Measurements from ENCODE around the gene CLIC4. TPM values are rescaled to one million over a fixed set of nuclear protein-coding genes. Genes with fewer than 3 reads are reported as not detected.
A peak's percentile ranks its signal among the peaks of the same experiment; 100 is the strongest.

Gene CLIC4
- total and polyA plus RNA-seq, 9 of the 15 experiments (the other 6 are each of a cell fraction or from before 2014, with no cell fraction given): 16.0 to 67.5 (median 38.4) TPM

- WGBS (ENCODE audit: insufficient coverage, low coverage, missing lambda C conversion rate): 57% methylated on average over 3 of the region's 3 CpGs
- Histone ChIP-seq H4K20me1 (replicated peaks; ENCODE audit: control insufficient read depth, insufficient read depth, low read length) (peaks cover 13% of the 10 kb centered on the region; the same call in 1 of the 2 replicates), H3K4me2 (ENCODE audit: insufficient read depth, low read length) (no peak overlapping the region), H3K9ac (ENCODE audit: insufficient read depth in 1 of 2, low read depth in 2 of 2, low read length in 2 of 2) (no peak overlapping the region), H3K9me3 (replicated peaks; ENCODE audit: control insufficient read depth, insufficient read depth, low read depth, low read length) (no peaks in the 10 kb centered on the region), H3K27me3 (ENCODE audit: control insufficient read depth in 2 of 2, insufficient read depth in 2 of 2, low read length in 2 of 2) (no peaks in the 10 kb centered on the region), H3K4me1 (replicated peaks in 1 of 2; ENCODE audit: control insufficient read depth in 2 of 2, insufficient read depth in 2 of 2, low read length in 2 of 2) (peaks cover 3 to 10% of the 10 kb centered on the region in 2 experiments; a peak in 4 of 5 replicates), H3K79me2 (ENCODE audit: control insufficient read depth, insufficient read depth, low read length) (peaks cover 76% of the 10 kb centered on the region), H3K9me1 (ENCODE audit: control insufficient read depth, insufficient read depth, low read length) (no peaks in the 10 kb centered on the region), H3K27ac (ENCODE audit: extremely low read depth, low read depth, low read length) (no peak overlapping the region), H3K36me3 (ENCODE audit: control insufficient read depth, insufficient read depth, low read length) (peaks cover 3% of the 10 kb centered on the region; the same call in 2 of the 3 replicates), H3K4me3 (no peak overlapping the region), H2AFZ (ENCODE audit: low read depth, low read length) (no peak overlapping the region)
- DNase-seq (ENCODE audit: extremely low read depth in 1 of 4, low spot score in 3 of 4) (peak in 1 of 4 experiments; percentile 14), ATAC-seq (no peak; the same call in 2 of the 3 replicates), FAIRE-seq (no peak)
- in situ Hi-C loops (cut with MboI) (no loop called here), intact Hi-C loops (cut with micrococcal nuclease) (no loop called here)
- BruUV-seq (replicated peaks): no TSS peak
- ChIA-PET CTCF (ENCODE audit: low intra/inter-chr PET ratio) (no interaction called here), POLR2A (interaction anchor here (0.6 to 6.8 kb wide), 2 partner anchors 13 to 222 kb away, joined by 3 to 75 read pairs; no protein-coding TSS in a partner anchor)
- TF ChIP-seq, protein P1, sequence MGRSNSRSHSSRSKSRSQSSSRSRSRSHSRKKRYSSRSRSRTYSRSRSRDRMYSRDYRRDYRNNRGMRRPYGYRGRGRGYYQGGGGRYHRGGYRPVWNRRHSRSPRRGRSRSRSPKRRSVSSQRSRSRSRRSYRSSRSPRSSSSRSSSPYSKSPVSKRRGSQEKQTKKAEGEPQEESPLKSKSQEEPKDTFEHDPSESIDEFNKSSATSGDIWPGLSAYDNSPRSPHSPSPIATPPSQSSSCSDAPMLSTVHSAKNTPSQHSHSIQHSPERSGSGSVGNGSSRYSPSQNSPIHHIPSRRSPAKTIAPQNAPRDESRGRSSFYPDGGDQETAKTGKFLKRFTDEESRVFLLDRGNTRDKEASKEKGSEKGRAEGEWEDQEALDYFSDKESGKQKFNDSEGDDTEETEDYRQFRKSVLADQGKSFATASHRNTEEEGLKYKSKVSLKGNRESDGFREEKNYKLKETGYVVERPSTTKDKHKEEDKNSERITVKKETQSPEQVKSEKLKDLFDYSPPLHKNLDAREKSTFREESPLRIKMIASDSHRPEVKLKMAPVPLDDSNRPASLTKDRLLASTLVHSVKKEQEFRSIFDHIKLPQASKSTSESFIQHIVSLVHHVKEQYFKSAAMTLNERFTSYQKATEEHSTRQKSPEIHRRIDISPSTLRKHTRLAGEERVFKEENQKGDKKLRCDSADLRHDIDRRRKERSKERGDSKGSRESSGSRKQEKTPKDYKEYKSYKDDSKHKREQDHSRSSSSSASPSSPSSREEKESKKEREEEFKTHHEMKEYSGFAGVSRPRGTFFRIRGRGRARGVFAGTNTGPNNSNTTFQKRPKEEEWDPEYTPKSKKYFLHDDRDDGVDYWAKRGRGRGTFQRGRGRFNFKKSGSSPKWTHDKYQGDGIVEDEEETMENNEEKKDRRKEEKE (IDR thresholded peaks at IDR 0.05; ENCODE audit: borderline replicate concordance in 1 of 2, control insufficient read depth in 1 of 2, low read depth in 2 of 2, low read length in 1 of 2): no peak
- TF ChIP-seq FOXK2 (conservative IDR thresholded peaks at IDR 0.05 in 1 of 2, IDR thresholded peaks at IDR 0.05 in 1 of 2; ENCODE audit: low read depth in 2 of 2): no peak
- no peak for TF ChIP-seq ZNF124 (CRISPR knock-in tag; IDR thresholded peaks at IDR 0.05)
- TF ChIP-seq XRCC3 (IDR thresholded peaks at IDR 0.05): no peak
- no peak for TF ChIP-seq EHMT2 (IDR thresholded peaks at IDR 0.05)
- no peak for TF ChIP-seq ZNF146 (CRISPR knock-in tag; IDR thresholded peaks at IDR 0.05; ENCODE audit: unreplicated experiment)
- no peak for TF ChIP-seq TFAM (CRISPR knock-in tag; conservative IDR thresholded peaks at IDR 0.05)
- no peak for TF ChIP-seq ETS1 (conservative IDR thresholded peaks at IDR 0.05; ENCODE audit: control insufficient read depth, low read depth, low read length)
- no peak for TF ChIP-seq SIRT6 (IDR thresholded peaks at IDR 0.05; ENCODE audit: low read depth, low read length)
- no peak for TF ChIP-seq TAF1 (IDR thresholded peaks at IDR 0.05; ENCODE audit: control insufficient read depth, extremely low read depth, insufficient read depth, low read length, severe bottlenecking)
- TF ChIP-seq GABPA (tag; conservative IDR thresholded peaks at IDR 0.05; ENCODE audit: low read depth): no peak
Measured at GRCh38 chr1:24752305-24752704, 7.1 kb downstream of the CLIC4 start.

Measured in K562 (cell line).